A549 (cell line): ENCODE results near the gene MAGI1. TPM values are rescaled to one million over a fixed set of nuclear protein-coding genes. Genes with fewer than 3 reads are reported as not detected.

Experiments
- ATAC-seq, 2 experiments: fragments of 200-7000 bp in 1 of 2; fragments of >200 bp in 1 of 2; cut with Nextera tagmentation in 1 of 2; cut with Tn5 transposase in 1 of 2; 3 replicates each; pipeline versions ENCODE4 v1.8.0 to v1.9.1; 2018 to 2020; ENCODE audit warnings: mild to moderate bottlenecking in 1 of 2, moderate library complexity in 1 of 2
- CTCF ChIA-PET: fragments of 300-600 bp; sonication (Branson Sonifier 250); formaldehyde crosslinking; extraction: SDS; loops from one replicate; lab custom pipeline; 2021; ENCODE audit warnings: antibody characterized with exemption, inconsistent platforms; lab: Yijun Ruan, JAX
- POLR2A ChIA-PET: fragments of 350-600 bp; formaldehyde crosslinking; extraction: SDS; loops from one replicate; lab custom pipeline; 2021; ENCODE audit warnings: antibody characterized with exemption, inconsistent platforms; lab: Yijun Ruan, JAX
- DNase-seq, 2 experiments: peaks; one replicate each; pipeline versions ENCODE4 v3.0.0 to v3.0.0-alpha.2; 2011 to 2016; ENCODE audit warnings: low read depth in 1 of 2, low spot score in 1 of 2
- FAIRE-seq: peaks from 2 replicates; lab custom pipeline; 2011; peaks lifted over from hg19 to GRCh38; lab: Jason Lieb, UNC
- H3K27ac ChIP-seq, 2 experiments: fragments of >200 bp; sonication (Bioruptor Twin); formaldehyde crosslinking; 3 replicates each; pipeline ENCODE4 v1.5.1; 2016 to 2017
- H3K4me1 ChIP-seq: fragments of >200 bp; sonication (Bioruptor Twin); formaldehyde crosslinking; 3 replicates; pipeline ENCODE4 v1.6.1; 2016
- H3K4me2 ChIP-seq: fragments of >200 bp; sonication (Bioruptor Twin); formaldehyde crosslinking; 3 replicates; pipeline ENCODE4 v1.6.1; 2016
- H3K4me3 ChIP-seq: fragments of >200 bp; sonication (Bioruptor Twin); formaldehyde crosslinking; 3 replicates; pipeline ENCODE4 v1.5.1; 2016
- H3K9me3 ChIP-seq: fragments of >200 bp; sonication (Bioruptor Twin); formaldehyde crosslinking; 3 replicates; pipeline ENCODE4 v1.6.1; 2016
- BHLHE40 ChIP-seq: IDR thresholded peaks from 2 replicates; pipeline ENCODE4 v1.6.1; 2012; ENCODE audit warnings: low read depth, low read length, inconsistent platforms
- CHD4 ChIP-seq: fragments of 200-600 bp; sonication (generic); IDR thresholded peaks from 2 replicates; pipeline ENCODE4 v1.6.1; 2016; ENCODE audit warnings: antibody characterized with exemption, mild to moderate bottlenecking, borderline replicate concordance
- E2F6 ChIP-seq: IDR thresholded peaks from 2 replicates; pipeline ENCODE4 v1.6.1; 2012; ENCODE audit warnings: low read depth, borderline replicate concordance
- EHMT2 ChIP-seq: fragments of 200-600 bp; sonication (generic); IDR thresholded peaks from 2 replicates; pipeline ENCODE4 v1.6.1; 2016; ENCODE audit warnings: antibody characterized with exemption, low read depth, mild to moderate bottlenecking, moderate library complexity
- ESRRA ChIP-seq: fragments of 150-350 bp; IDR thresholded peaks from 2 replicates; pipeline ENCODE4 v1.6.1; 2014; ENCODE audit warnings: mild to moderate bottlenecking, low read length, borderline replicate concordance
- HDAC2 ChIP-seq: fragments of 200-600 bp; sonication (generic); IDR thresholded peaks from 2 replicates; pipeline ENCODE4 v1.6.1; 2016
- HOXB13 ChIP-seq: fragments of 250-450 bp; sonication (Bioruptor Pico); IDR thresholded peaks from 2 replicates; pipeline ENCODE4 v1.5.0; 2020; ENCODE audit warnings: low read depth, mild to moderate bottlenecking, moderate library complexity
- MAZ ChIP-seq: fragments of 150-350 bp; IDR thresholded peaks from 2 replicates; pipeline ENCODE4 v1.6.1; 2014; ENCODE audit warnings: antibody characterized with exemption, low read depth, low read length, borderline replicate concordance
- NFE2L2 ChIP-seq: fragments of 150-350 bp; conservative IDR thresholded peaks from 2 replicates; pipeline ENCODE4 v1.6.1; 2014; ENCODE audit warnings: low read length
- NPAS2 ChIP-seq: fragments of 250-450 bp; sonication (Bioruptor Pico); IDR thresholded peaks from 2 replicates; pipeline ENCODE4 v1.8.0; 2022; ENCODE audit warnings: mild to moderate bottlenecking, moderate library complexity, borderline replicate concordance
- POLR2AphosphoS2 ChIP-seq: conservative IDR thresholded peaks from 2 replicates; pipeline ENCODE4 v1.6.1; 2012; ENCODE audit warnings: low read length, improper control_type of control experiment, inconsistent platforms
- RAD21 ChIP-seq, 2 experiments: fragments of >200 bp in 1 of 2; sonication (Bioruptor Twin) in 1 of 2; formaldehyde crosslinking in 1 of 2; IDR thresholded peaks in 1 of 2; conservative IDR thresholded peaks in 1 of 2; 2 replicates in 1 of 2; 3 replicates in 1 of 2; pipeline ENCODE4 v1.6.1; 2012 to 2018; ENCODE audit warnings: inconsistent platforms in 1 of 2
- RARB ChIP-seq: fragments of 250-450 bp; sonication (Bioruptor Pico); IDR thresholded peaks from 2 replicates; pipeline ENCODE4 v1.8.0; 2021; ENCODE audit warnings: mild to moderate bottlenecking, moderate library complexity
- RCOR1 ChIP-seq: fragments of 150-350 bp; IDR thresholded peaks from 2 replicates; pipeline ENCODE4 v1.6.1; 2014; ENCODE audit warnings: antibody characterized with exemption, low read length, low read depth
- RFX5 ChIP-seq: fragments of 450-650 bp; IDR thresholded peaks from 2 replicates; pipeline ENCODE4 v1.7.1; 2014; ENCODE audit warnings: antibody characterized with exemption, mild to moderate bottlenecking, moderate library complexity
- SREBF2 ChIP-seq: fragments of 450-650 bp; IDR thresholded peaks from 2 replicates; pipeline ENCODE4 v1.6.1; 2014; ENCODE audit warnings: mild to moderate bottlenecking, moderate library complexity
- ZC3H11A ChIP-seq: fragments of 450-650 bp; IDR thresholded peaks from 2 replicates; pipeline ENCODE4 v1.6.1; 2014; ENCODE audit warnings: antibody characterized with exemption, mild to moderate bottlenecking
- ZFP36 ChIP-seq: fragments of 450-650 bp; IDR thresholded peaks from 2 replicates; pipeline ENCODE4 v1.6.1; 2014; ENCODE audit warnings: borderline replicate concordance; ENCODE audit not compliant: partially characterized antibody
- ZNF302 ChIP-seq: fragments of 250-450 bp; sonication (Bioruptor Pico); IDR thresholded peaks from 2 replicates; pipeline ENCODE4 v1.9.0; 2021; ENCODE audit warnings: inconsistent platforms, mild to moderate bottlenecking, moderate library complexity
- ZSCAN20 ChIP-seq: fragments of 250-450 bp; sonication (Bioruptor Pico); IDR thresholded peaks from 2 replicates; pipeline ENCODE4 v1.8.0; 2022; ENCODE audit warnings: mild to moderate bottlenecking, moderate library complexity
- WGBS: methylation state at CpG from one replicate; pipeline ENCODE4 v1.1.6; 2017; ENCODE audit errors: missing lambda C conversion rate; 5-methylcytosine and 5-hydroxymethylcytosine counted together
- polyA plus RNA-seq, 4 experiments: library from polyadenylated mRNA; depleted of rRNA in 3 of 4; stranded (reverse); fragments of >200 nt; fragmentation: RNase III in 1 of 4; extraction: RNeasy Plus Mini Kit Qiagen cat#74134 plus additional on column Dnase treatment in 1 of 4; gene quantifications; 2 replicates in 3 of 4; 3 replicates in 1 of 4; pipeline ENCODE4 v1.2.3, GENCODE V29; 2011 to 2017
- TF ChIP-seq, protein P1 (sequence below): fragments of 250-450 bp; sonication (Bioruptor Pico); IDR thresholded peaks from 2 replicates; pipeline ENCODE4 v1.5.0; 2020; ENCODE audit warnings: low read depth, mild to moderate bottlenecking, moderate library complexity
- TF ChIP-seq, protein P2 (sequence below): fragments of 450-650 bp; IDR thresholded peaks from 2 replicates; pipeline ENCODE4 v1.6.1; 2014; ENCODE audit warnings: antibody characterized with exemption
- TF ChIP-seq, protein P3 (sequence below): IDR thresholded peaks from 2 replicates; pipeline ENCODE4 v1.6.1; 2012
- TF ChIP-seq, protein P4 (sequence below): fragments of 150-350 bp; IDR thresholded peaks from 2 replicates; pipeline ENCODE4 v1.6.1; 2014; ENCODE audit warnings: low read depth, mild to moderate bottlenecking, low read length

Gene MAGI1
- polyA plus RNA-seq, 2 of the 4 experiments (the other 2 are of a cell fraction) = 4.7 to 6.6 TPM

- WGBS = 3% methylated on average over 7 of the region's 7 CpGs
- ATAC-seq = no peak
- FAIRE-seq = no peak
- no peak overlapping the region for H3K4me2 ChIP-seq
- H3K4me1 ChIP-seq = no peaks in the 10 kb centered on the region
- no peak for TF ChIP-seq CHD4
- no peak for TF ChIP-seq NFE2L2
- TF ChIP-seq RCOR1 = no peak
- TF ChIP-seq MAZ = no peak
- ChIA-PET POLR2A (no interaction called here), CTCF (no interaction called here)
- DNase-seq = no peak
- no peak overlapping the region for H3K4me3 ChIP-seq
- H3K9me3 ChIP-seq = no peaks in the 10 kb centered on the region
- no peak overlapping the region for H3K27ac ChIP-seq
Observed at GRCh38 chr3:65322910-65323309, 715.8 kb downstream of the MAGI1 start.

DNA sequence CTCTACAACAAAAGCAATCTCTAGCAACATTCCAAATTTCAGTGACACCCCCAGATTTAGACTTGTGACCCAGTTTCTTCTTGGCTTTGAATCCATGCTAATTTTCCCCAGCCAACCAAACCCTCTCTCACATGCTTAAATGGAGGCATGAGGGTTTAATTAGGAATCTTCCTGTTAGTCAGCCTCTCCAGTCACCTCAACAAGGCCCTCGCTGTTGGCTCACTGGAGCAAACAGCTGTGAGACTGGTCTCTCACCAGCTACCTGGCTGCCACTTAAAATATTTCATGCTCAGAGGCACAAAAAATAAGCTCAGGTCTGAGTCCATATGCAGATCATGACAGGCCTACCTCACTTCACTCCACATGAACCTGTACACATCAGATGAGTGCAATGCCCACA, 720.5 kb downstream of the MAGI1 start:
- Histone ChIP-seq H3K4me3 (no peak overlapping the region), H3K9me3 (no peaks in the 10 kb centered on the region), H3K27ac (no peak overlapping the region), H3K4me2 (no peak overlapping the region), H3K4me1 (no peaks in the 10 kb centered on the region)
- POLR2A ChIA-PET = no interaction called here
- 27% methylated on average over 1 of the region's 1 CpG for WGBS
- DNase-seq = no peak
- no peak for ATAC-seq
- CTCF ChIA-PET = no interaction called here
- no peak for TF ChIP-seq ZFP36
- TF ChIP-seq BHLHE40 = no peak
- TF ChIP-seq RARB (CRISPR knock-in tag) = no peak
- TF ChIP-seq RCOR1 = no peak
- TF ChIP-seq, protein P1, sequence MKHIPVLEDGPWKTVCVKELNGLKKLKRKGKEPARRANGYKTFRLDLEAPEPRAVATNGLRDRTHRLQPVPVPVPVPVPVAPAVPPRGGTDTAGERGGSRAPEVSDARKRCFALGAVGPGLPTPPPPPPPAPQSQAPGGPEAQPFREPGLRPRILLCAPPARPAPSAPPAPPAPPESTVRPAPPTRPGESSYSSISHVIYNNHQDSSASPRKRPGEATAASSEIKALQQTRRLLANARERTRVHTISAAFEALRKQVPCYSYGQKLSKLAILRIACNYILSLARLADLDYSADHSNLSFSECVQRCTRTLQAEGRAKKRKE (CRISPR knock-in tag) = no peak
- TF ChIP-seq HDAC2 = no peak
- FAIRE-seq = no peak

DNA sequence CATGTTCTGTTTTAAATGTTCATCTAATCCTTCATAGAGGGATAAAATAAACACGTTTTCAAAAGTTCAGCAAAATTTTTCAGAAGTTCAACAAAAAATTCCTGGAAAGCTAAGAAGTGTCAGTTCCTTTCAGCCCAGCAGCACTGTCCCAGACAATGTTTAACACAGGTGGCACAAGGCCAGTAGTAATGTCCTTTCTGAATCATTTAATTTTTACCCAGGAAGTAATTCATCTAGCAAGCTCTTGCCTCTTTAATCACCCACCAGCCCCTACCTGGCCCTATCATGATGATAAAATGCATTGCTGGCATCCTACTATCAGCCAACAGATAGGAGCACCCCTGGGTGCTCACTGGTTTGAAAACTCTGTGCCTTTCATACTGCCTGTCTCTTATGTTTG, 723.8 kb downstream of the MAGI1 start:
- WGBS = 0% methylated on average over 1 of the region's 1 CpG
- ChIA-PET POLR2A (no interaction called here), CTCF (no interaction called here)
- FAIRE-seq (no peak), DNase-seq (no peak), ATAC-seq (no peak)
- no peak overlapping the region for H3K4me3 ChIP-seq
- H3K9me3 ChIP-seq = no peaks in the 10 kb centered on the region
- H3K4me1 ChIP-seq = no peaks in the 10 kb centered on the region
- TF ChIP-seq E2F6 (no peak), ZFP36 (no peak), NPAS2 (CRISPR knock-in tag) (no peak), ZSCAN20 (CRISPR knock-in tag) (no peak), SREBF2 (no peak), POLR2AphosphoS2 (no peak), EHMT2 (no peak), RARB (CRISPR knock-in tag) (no peak), NFE2L2 (no peak), ZC3H11A (no peak), RCOR1 (no peak), ZNF302 (no peak), HOXB13 (CRISPR knock-in tag) (no peak), ESRRA (no peak), RFX5 (no peak), RAD21 (conservative IDR thresholded peaks at IDR 0.05 in 1 of 2, IDR thresholded peaks at IDR 0.05 in 1 of 2) (no peak)
- TF ChIP-seq, protein P2, sequence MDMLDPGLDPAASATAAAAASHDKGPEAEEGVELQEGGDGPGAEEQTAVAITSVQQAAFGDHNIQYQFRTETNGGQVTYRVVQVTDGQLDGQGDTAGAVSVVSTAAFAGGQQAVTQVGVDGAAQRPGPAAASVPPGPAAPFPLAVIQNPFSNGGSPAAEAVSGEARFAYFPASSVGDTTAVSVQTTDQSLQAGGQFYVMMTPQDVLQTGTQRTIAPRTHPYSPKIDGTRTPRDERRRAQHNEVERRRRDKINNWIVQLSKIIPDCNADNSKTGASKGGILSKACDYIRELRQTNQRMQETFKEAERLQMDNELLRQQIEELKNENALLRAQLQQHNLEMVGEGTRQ = no peak
- TF ChIP-seq, protein P3, sequence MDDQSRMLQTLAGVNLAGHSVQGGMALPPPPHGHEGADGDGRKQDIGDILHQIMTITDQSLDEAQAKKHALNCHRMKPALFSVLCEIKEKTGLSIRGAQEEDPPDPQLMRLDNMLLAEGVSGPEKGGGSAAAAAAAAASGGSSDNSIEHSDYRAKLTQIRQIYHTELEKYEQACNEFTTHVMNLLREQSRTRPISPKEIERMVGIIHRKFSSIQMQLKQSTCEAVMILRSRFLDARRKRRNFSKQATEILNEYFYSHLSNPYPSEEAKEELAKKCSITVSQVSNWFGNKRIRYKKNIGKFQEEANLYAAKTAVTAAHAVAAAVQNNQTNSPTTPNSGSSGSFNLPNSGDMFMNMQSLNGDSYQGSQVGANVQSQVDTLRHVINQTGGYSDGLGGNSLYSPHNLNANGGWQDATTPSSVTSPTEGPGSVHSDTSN = no peak
- TF ChIP-seq, protein P4, sequence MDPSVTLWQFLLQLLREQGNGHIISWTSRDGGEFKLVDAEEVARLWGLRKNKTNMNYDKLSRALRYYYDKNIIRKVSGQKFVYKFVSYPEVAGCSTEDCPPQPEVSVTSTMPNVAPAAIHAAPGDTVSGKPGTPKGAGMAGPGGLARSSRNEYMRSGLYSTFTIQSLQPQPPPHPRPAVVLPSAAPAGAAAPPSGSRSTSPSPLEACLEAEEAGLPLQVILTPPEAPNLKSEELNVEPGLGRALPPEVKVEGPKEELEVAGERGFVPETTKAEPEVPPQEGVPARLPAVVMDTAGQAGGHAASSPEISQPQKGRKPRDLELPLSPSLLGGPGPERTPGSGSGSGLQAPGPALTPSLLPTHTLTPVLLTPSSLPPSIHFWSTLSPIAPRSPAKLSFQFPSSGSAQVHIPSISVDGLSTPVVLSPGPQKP = no peak
- no peak overlapping the region for H3K27ac ChIP-seq
- no peak overlapping the region for H3K4me2 ChIP-seq
